Bronchial epithelial cell (primary cell): Measurements from ENCODE around the gene HIRA. TPM values are rescaled to one million over a fixed set of nuclear protein-coding genes. Genes with fewer than 3 reads are reported as not detected.

ENCODE experiments used
- DNase-seq: peaks from one replicate; pipeline ENCODE4 v3.0.0-alpha.2; 2010; ENCODE audit warnings: low read depth
- FAIRE-seq: peaks from 2 replicates; lab custom pipeline; 2011; peaks lifted over from hg19 to GRCh38; lab: Jason Lieb, UNC
- H3K27me3 ChIP-seq: 2 replicates; pipeline ENCODE4 v1.5.1; 2011; ENCODE audit warnings: low read length; ENCODE audit not compliant: control insufficient read depth, insufficient read depth
- H3K36me3 ChIP-seq: 2 replicates; pipeline ENCODE4 v1.5.1; 2011; ENCODE audit warnings: low read length; ENCODE audit not compliant: control insufficient read depth, insufficient read depth
- H3K4me3 ChIP-seq: 2 replicates; pipeline ENCODE4 v1.5.1; 2011; ENCODE audit warnings: mild to moderate bottlenecking, low read depth, low read length, control low read depth
- total RNA-seq: library from RNA; depleted of rRNA; stranded (reverse); fragments of >200 nt; gene quantifications from 2 replicates; pipeline ENCODE4 v1.2.1, GENCODE V29; 2014
- TF ChIP-seq, protein P1 (sequence below): IDR thresholded peaks from 2 replicates; pipeline ENCODE4 v1.5.1; 2011; ENCODE audit warnings: mild to moderate bottlenecking, moderate library complexity, low read length, control low read depth, inconsistent platforms; ENCODE audit not compliant: insufficient read depth, severe bottlenecking

The HIRA gene
- total RNA-seq, result 20.6 and 22.4 TPM in 2 replicates

DNA sequence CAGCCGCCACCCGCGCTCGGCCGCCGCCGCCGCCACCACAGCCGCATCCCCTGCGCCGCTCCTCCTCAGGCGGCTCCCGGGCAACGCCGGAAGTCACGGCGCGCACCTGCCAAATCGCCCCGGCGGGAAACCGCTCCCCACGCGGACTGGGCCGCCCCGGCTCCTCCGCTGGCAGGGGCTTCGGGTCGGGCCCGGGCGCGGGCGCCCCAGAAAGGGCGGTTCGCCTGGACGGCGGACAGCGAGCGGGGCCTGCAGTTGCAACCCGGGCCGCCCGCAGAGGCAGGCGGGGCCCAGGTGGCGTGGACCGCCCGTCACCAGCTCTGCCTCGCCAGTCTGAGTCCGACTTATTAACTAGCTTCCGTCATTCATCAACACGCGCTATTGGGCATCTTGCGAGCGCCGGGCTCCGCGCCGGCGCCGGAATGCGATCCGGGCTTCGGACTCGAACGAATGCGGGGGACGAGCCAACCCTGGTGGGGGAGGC is at the start of gene HIRA:
Gene HIRA (minus strand): TSS at position 85 of the 484 bp plus-strand sequence. CDS start 257 bp downstream, outside the sequence.
- Histone ChIP-seq H3K27me3 (no peaks in the 10 kb centered on the region), H3K36me3 (peaks cover 7% of the 10 kb centered on the region), H3K4me3 (peak within 1 kb of the TSS; percentile 84)
- TF ChIP-seq, protein P1, sequence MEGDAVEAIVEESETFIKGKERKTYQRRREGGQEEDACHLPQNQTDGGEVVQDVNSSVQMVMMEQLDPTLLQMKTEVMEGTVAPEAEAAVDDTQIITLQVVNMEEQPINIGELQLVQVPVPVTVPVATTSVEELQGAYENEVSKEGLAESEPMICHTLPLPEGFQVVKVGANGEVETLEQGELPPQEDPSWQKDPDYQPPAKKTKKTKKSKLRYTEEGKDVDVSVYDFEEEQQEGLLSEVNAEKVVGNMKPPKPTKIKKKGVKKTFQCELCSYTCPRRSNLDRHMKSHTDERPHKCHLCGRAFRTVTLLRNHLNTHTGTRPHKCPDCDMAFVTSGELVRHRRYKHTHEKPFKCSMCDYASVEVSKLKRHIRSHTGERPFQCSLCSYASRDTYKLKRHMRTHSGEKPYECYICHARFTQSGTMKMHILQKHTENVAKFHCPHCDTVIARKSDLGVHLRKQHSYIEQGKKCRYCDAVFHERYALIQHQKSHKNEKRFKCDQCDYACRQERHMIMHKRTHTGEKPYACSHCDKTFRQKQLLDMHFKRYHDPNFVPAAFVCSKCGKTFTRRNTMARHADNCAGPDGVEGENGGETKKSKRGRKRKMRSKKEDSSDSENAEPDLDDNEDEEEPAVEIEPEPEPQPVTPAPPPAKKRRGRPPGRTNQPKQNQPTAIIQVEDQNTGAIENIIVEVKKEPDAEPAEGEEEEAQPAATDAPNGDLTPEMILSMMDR, result no peak
- DNase-seq (peak; percentile 52), FAIRE-seq (no peak)

- no peak for DNase-seq
- TF ChIP-seq, protein P1, result no peak
- H3K36me3 ChIP-seq, result no peaks in the 10 kb centered on the region
- no peak overlapping the region for H3K4me3 ChIP-seq
- H3K27me3 ChIP-seq, result no peaks in the 10 kb centered on the region
- FAIRE-seq, result no peak
Measured at GRCh38 chr22:19480789-19481188, 49.3 kb upstream of the HIRA start.

DNA sequence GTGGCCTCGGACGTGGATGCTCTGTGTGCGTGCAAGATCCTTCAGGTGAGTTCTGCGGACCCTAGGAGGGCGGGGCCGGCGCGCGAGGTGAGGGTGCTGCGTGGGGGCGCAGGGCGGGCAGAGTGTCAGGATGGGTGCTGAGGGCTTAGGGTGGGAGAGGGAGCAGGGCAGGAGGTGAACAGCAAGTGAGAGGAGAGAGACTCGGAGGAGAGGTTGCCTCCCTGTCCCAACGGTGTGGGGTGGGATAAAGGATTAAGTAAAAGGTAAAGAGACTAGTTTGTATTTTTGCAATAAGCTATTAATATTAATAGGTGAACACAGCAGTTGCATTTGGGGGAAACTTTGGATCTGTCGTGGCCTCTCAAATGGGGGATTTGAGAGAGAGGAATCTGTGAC is 48.6 kb upstream of the HIRA start:
- FAIRE-seq (no peak), DNase-seq (no peak)
- H3K27me3 ChIP-seq, result no peaks in the 10 kb centered on the region

GRCh38 chr22:19479355-19480172 is 48.0 kb upstream of the HIRA start, which contains the start of gene CDC45:
Gene CDC45, plus strand, starts transcription at chr22:19479920. Its CDS starts 49 bp downstream, at chr22:19479969.
- DNase-seq (peak; percentile 97), FAIRE-seq (peak; percentile 47)
- no peaks in the 10 kb centered on the region for H3K27me3 ChIP-seq
- TF ChIP-seq, protein P1, result no peak
- peak within 1 kb of the TSS; percentile 73 for H3K4me3 ChIP-seq
- H3K36me3 ChIP-seq, result peaks cover 2% of the 10 kb centered on the region

More for the DNA sequence above, 48.6 kb upstream of the HIRA start:
- Histone ChIP-seq H3K36me3 (no peaks in the 10 kb centered on the region), H3K4me3 (peak overlapping the region; percentile 73)
- TF ChIP-seq, protein P1, result no peak

DNA sequence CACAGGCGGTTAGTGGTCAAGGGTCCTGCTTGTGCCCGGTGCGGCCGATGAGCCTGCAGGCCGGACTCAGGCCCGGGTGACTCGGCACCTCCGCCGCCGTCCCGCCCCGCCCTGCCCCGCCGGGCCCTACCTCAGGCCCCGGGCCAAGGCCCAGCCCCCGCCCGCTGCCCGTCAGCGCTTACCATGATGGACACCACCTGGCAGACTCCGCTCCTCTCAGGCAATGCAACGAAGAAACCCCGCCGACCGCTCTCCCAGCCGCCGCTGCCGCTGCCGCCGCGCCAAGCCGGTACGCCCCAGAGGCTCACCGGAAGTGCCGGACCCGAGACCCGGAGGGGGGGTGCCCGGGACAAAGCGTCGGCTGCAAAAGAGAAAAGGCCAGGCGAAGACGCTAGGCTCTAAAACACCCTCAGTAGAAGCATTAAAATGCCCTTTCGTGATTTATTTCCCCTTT is 47.4 kb upstream of the HIRA start, which contains the start of gene UFD1:
Gene UFD1 (minus strand): TSS at position 293 of the 454 bp plus-strand sequence. CDS start 108 bp downstream, at position 185.
- Histone ChIP-seq H3K27me3 (no peaks in the 10 kb centered on the region), H3K36me3 (peaks cover 5% of the 10 kb centered on the region), H3K4me3 (peak within 1 kb of the TSS; percentile 73)
- DNase-seq (no peak), FAIRE-seq (no peak)
- TF ChIP-seq, protein P1, result no peak
